GM23338 (cell line): Measurements from ENCODE around the gene TSPAN32. TPM values are rescaled to one million over a fixed set of nuclear protein-coding genes. Genes with fewer than 3 reads are reported as not detected.

Experiments
- ATAC-seq: fragments of 200-7000 bp; cut with Tn5 transposase; 3 replicates; pipeline ENCODE4 v1.9.1; 2020
- DNase-seq: peaks from one replicate; pipeline ENCODE4 v3.0.0-alpha.2; 2015; ENCODE audit warnings: low spot score
- H2AFZ ChIP-seq: fragments of 200-600 bp; sonication (generic); 2 replicates; pipeline ENCODE4 v1.8.0; 2016; ENCODE audit warnings: antibody characterized with exemption, mild to moderate bottlenecking, moderate library complexity
- H3F3A ChIP-seq: fragments of 200-600 bp; sonication (generic); replicated peaks from 2 replicates; pipeline ENCODE4 v1.8.0; 2017; ENCODE audit warnings: antibody characterized with exemption, mixed run types, low read depth
- H3K27ac ChIP-seq: fragments of 200-600 bp; sonication (generic); 2 replicates; pipeline ENCODE4 v1.6.1; 2016; ENCODE audit warnings: low read depth
- H3K27me3 ChIP-seq: fragments of 200-600 bp; sonication (generic); 2 replicates; pipeline ENCODE4 v1.8.0; 2016; ENCODE audit warnings: mild to moderate bottlenecking, mixed run types, moderate library complexity; ENCODE audit not compliant: insufficient read depth
- H3K36me3 ChIP-seq: fragments of 200-600 bp; sonication (generic); 2 replicates; pipeline ENCODE4 v1.8.0; 2016; ENCODE audit warnings: mild to moderate bottlenecking; ENCODE audit not compliant: insufficient read depth
- H3K4me1 ChIP-seq: fragments of 200-600 bp; sonication (generic); 2 replicates; pipeline ENCODE4 v1.8.0; 2016; ENCODE audit warnings: mild to moderate bottlenecking, moderate library complexity; ENCODE audit not compliant: insufficient read depth
- H3K4me2 ChIP-seq: fragments of 200-600 bp; sonication (generic); 2 replicates; pipeline ENCODE4 v1.7.1; 2017; ENCODE audit warnings: mixed run types
- H3K4me3 ChIP-seq: fragments of 200-600 bp; sonication (generic); 2 replicates; pipeline ENCODE4 v1.6.1; 2016; ENCODE audit warnings: mixed run types
- H3K79me2 ChIP-seq: fragments of 200-600 bp; sonication (generic); replicated peaks from 2 replicates; pipeline ENCODE4 v1.8.0; 2017; ENCODE audit warnings: mild to moderate bottlenecking; ENCODE audit not compliant: insufficient read depth
- H3K9me2 ChIP-seq: fragments of 200-600 bp; sonication (generic); 2 replicates; pipeline ENCODE4 v1.8.0; 2017; ENCODE audit not compliant: insufficient read depth
- H4K20me1 ChIP-seq: fragments of 200-600 bp; sonication (generic); replicated peaks from 2 replicates; pipeline ENCODE4 v1.8.0; 2017; ENCODE audit warnings: mild to moderate bottlenecking; ENCODE audit not compliant: insufficient read depth
- H3K27ac Mint-ChIP-seq: 2 replicates; pipeline ENCODE4 v1.8.0; 2020; ENCODE audit warnings: inconsistent platforms, mild to moderate bottlenecking, moderate library complexity, mixed read lengths
- H3K27me3 Mint-ChIP-seq: 3 replicates; pipeline ENCODE4 v1.8.0; 2022; ENCODE audit warnings: low read depth, mild to moderate bottlenecking, moderate library complexity, mixed read lengths, inconsistent platforms; ENCODE audit not compliant: insufficient read depth, poor library complexity
- H3K36me3 Mint-ChIP-seq: 3 replicates; pipeline ENCODE4 v1.8.0; 2021; ENCODE audit warnings: low read depth, mild to moderate bottlenecking, inconsistent platforms, moderate library complexity, mixed read lengths
- H3K4me1 Mint-ChIP-seq: 3 replicates; pipeline ENCODE4 v1.8.0; 2020; ENCODE audit warnings: mild to moderate bottlenecking, inconsistent platforms, mixed read lengths
- H3K4me3 Mint-ChIP-seq: 3 replicates; pipeline ENCODE4 v1.8.0; 2021; ENCODE audit warnings: moderate library complexity, mild to moderate bottlenecking, inconsistent platforms, mixed read lengths
- H3K9me3 Mint-ChIP-seq: 3 replicates; pipeline ENCODE4 v1.8.0; 2020; ENCODE audit warnings: moderate library complexity, mild to moderate bottlenecking, inconsistent platforms, mixed read lengths
- CREB1 ChIP-seq: fragments of 250-450 bp; sonication (Bioruptor Pico); IDR thresholded peaks from 2 replicates; pipeline ENCODE4 v1.5.0; 2020; ENCODE audit warnings: low read depth, mild to moderate bottlenecking, moderate library complexity
- CTCF ChIP-seq, 2 experiments: fragments of 200-600 bp in 1 of 2; sonication (generic) in 1 of 2; conservative IDR thresholded peaks; 2 replicates each; pipeline versions ENCODE4 v1.5.1 to v1.6.1; 2016 to 2017; ENCODE audit warnings: antibody characterized with exemption in 2 of 2, low read depth in 2 of 2, mild to moderate bottlenecking in 2 of 2, moderate library complexity in 1 of 2
- ETS1 ChIP-seq: IDR thresholded peaks from 2 replicates; pipeline ENCODE4 v1.6.1; 2016; ENCODE audit warnings: antibody characterized with exemption
- EZH2 ChIP-seq: fragments of 200-600 bp; sonication (generic); IDR thresholded peaks from one replicate; pipeline ENCODE4 v1.8.0; 2017; ENCODE audit warnings: antibody characterized with exemption, mild to moderate bottlenecking, low read depth; ENCODE audit not compliant: unreplicated experiment
- EZH2phosphoT487 ChIP-seq: fragments of 200-600 bp; sonication (generic); IDR thresholded peaks from one replicate; pipeline ENCODE4 v1.8.1; 2018; ENCODE audit warnings: antibody characterized with exemption; ENCODE audit not compliant: unreplicated experiment
- JUNB ChIP-seq: IDR thresholded peaks from one replicate; pipeline ENCODE4 v1.6.1; 2016; ENCODE audit warnings: antibody characterized with exemption; ENCODE audit not compliant: unreplicated experiment
- NANOG ChIP-seq: IDR thresholded peaks from 2 replicates; pipeline ENCODE4 v1.6.1; 2016; ENCODE audit warnings: antibody characterized with exemption, borderline replicate concordance
- POLR2AphosphoS5 ChIP-seq: IDR thresholded peaks from 2 replicates; pipeline ENCODE4 v1.6.1; 2016; ENCODE audit warnings: antibody characterized with exemption, low read depth
- REST ChIP-seq: IDR thresholded peaks from one replicate; pipeline ENCODE4 v1.6.1; 2018; ENCODE audit warnings: antibody characterized with exemption; ENCODE audit not compliant: unreplicated experiment
- STAT1 ChIP-seq: IDR thresholded peaks from one replicate; pipeline ENCODE4 v1.6.1; 2016; ENCODE audit warnings: antibody characterized with exemption; ENCODE audit not compliant: unreplicated experiment
- ZNF114 ChIP-seq: fragments of 250-450 bp; sonication (Bioruptor Pico); IDR thresholded peaks from 2 replicates; pipeline ENCODE4 v1.5.0; 2020; ENCODE audit warnings: mild to moderate bottlenecking, moderate library complexity
- ZNF331 ChIP-seq: fragments of 250-450 bp; sonication (Bioruptor Pico); IDR thresholded peaks from 2 replicates; pipeline ENCODE4 v1.5.0; 2020; ENCODE audit warnings: low read depth, mild to moderate bottlenecking, moderate library complexity
- ZNF462 ChIP-seq: fragments of 250-450 bp; sonication (Bioruptor Pico); IDR thresholded peaks from 2 replicates; pipeline ENCODE4 v1.5.0; 2020; ENCODE audit warnings: mild to moderate bottlenecking, moderate library complexity
- polyA plus RNA-seq: library from polyadenylated mRNA; unstranded; fragments of >200 nt; fragmentation: Nextera tagmentation; extraction: Ambion mirVana; gene quantifications from 2 replicates; pipeline ENCODE4 v1.2.1, GENCODE V29; 2016
- total RNA-seq: library from RNA; depleted of rRNA; stranded (reverse); fragments of >200 nt; shearing (Covaris generic); gene quantifications from 2 replicates; pipeline ENCODE4 v1.2.3, GENCODE V29; 2014

TSPAN32 gene
- total and polyA plus RNA-seq, 2 experiments from 2014 or later = not detected

- Mint-ChIP-seq H3K4me1 (no peaks in the 10 kb centered on the region), H3K27ac (no peak overlapping the region), H3K27me3 (peaks cover 8% of the 10 kb centered on the region), H3K9me3 (peaks cover 15% of the 10 kb centered on the region), H3K4me3 (no peak overlapping the region), H3K36me3 (peaks cover 3% of the 10 kb centered on the region; the same call in 1 of the 3 replicates)
- no peaks in the 10 kb centered on the region for H3K4me1 ChIP-seq
- H3K9me2 ChIP-seq = no peaks in the 10 kb centered on the region
- DNase-seq = no peak
- no peaks in the 10 kb centered on the region for H4K20me1 ChIP-seq
- H3K36me3 ChIP-seq = no peaks in the 10 kb centered on the region
- H3K27me3 ChIP-seq = no peaks in the 10 kb centered on the region
- no peak overlapping the region for H3K4me3 ChIP-seq
- TF ChIP-seq NANOG = no peak
- no peak for TF ChIP-seq CREB1 (CRISPR knock-in tag)
- no peak for TF ChIP-seq ZNF114 (CRISPR knock-in tag)
- no peak for TF ChIP-seq JUNB
- no peak for TF ChIP-seq POLR2AphosphoS5
- no peak for TF ChIP-seq EZH2
- TF ChIP-seq EZH2phosphoT487 = no peak
- no peak for TF ChIP-seq ZNF331 (CRISPR knock-in tag)
- TF ChIP-seq REST = no peak
- TF ChIP-seq ZNF462 (CRISPR knock-in tag) = no peak
- no peak for TF ChIP-seq STAT1
- no peak for TF ChIP-seq CTCF (conservative IDR thresholded peaks at IDR 0.05; ENCODE audit: low read depth in 2 of 2)
- TF ChIP-seq ETS1 = no peak
- no peaks in the 10 kb centered on the region for H3F3A ChIP-seq
- H3K4me2 ChIP-seq = no peak overlapping the region
- H3K79me2 ChIP-seq = no peaks in the 10 kb centered on the region
- ATAC-seq = no peak
- H2AFZ ChIP-seq = no peak overlapping the region
- no peak overlapping the region for H3K27ac ChIP-seq
Observed at GRCh38 chr11:2358754-2359442, 57.1 kb downstream of the TSPAN32 start.
